Measurements from ENCODE around the gene EFTUD2.
"Not testable (repeated sequence)": the region's sequence is repeated elsewhere in the genome, so short reads cannot be mapped to it uniquely, and the experiment has no call there.

The EFTUD2 gene

DNA sequence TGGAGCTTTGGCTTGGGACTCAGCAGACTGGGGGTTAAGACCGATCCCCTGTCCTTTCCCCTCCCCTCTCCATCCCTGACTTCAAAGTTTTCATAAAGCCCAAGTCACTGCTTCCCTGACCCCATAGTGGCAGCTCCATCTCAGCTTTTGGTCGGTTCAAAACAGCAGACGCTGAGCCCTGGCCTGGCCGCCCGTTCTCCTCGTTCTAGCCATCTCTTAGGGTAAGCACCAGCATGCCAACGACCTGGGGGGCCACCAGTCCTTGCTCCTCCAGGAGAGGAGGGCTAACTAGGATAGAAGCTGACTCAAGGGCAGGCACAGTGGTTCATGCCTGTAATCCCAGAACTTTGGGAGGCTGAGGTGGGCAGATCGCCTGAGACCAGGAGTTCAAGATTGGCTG lies 53.0 kb downstream of the EFTUD2 start:
- DNase-seq, result no peak

DNA sequence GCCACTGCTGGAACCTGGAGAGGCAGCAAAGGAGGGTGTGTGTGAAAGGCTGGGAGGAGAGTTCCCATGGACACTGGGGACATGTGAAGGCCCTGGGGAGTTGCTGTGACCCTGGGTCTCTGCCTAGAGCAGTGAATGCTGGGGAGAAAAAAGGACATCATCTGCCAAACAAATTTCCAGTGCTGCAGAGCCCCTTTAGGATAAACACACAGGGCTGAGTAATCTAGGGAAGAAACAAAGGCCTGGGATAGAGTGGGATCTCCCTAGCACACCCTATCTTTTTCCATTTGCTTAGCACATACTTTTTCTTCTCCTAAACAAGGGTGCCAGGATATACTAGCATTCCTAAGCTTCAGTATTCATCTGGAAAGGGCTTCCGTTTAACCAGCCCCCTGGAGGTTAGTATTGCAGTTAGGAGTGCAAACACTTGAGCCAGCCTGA lies 54.8 kb downstream of the EFTUD2 start:
- no peak for DNase-seq

DNA sequence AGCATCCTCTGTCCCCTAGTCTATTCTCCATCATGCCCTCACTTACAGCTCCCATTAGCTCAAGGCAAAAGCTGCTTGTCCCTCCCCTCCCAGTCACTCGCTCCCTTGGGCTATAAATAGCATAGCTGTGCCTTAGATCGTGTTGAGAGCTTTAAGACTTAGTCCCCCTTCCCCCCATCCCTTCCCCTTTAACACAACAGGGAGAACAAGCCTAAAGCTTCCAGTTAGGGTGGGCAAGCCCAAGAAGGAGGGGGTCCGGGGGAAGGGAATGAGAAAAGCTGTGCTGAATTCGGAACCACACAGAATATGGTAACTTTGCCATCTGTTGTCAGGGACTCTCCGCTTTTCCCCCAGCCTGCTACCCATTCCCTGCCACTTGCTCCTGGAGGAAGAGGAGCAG lies 56.5 kb downstream of the EFTUD2 start:
- no peak for DNase-seq

DNA sequence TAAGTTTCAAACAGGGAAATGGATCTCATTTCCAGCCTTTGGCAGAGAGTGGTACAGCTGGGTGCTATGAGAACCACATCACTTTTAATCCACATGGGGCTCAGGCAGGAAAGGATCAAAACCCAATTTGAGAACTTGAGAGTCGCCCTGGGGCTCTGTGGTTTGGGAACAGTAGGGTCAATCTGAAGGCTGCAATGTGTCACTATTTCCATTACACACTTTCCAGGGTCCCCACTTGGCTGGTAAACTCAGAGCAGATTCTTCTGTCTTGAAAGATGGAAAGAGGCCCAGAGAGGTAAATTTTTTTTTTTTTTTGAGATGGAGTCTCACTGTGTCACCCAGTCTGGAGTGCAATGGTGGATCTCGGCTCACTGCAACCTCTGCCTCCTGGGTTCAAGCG lies 58.3 kb downstream of the EFTUD2 start:
- no peak for DNase-seq

DNA sequence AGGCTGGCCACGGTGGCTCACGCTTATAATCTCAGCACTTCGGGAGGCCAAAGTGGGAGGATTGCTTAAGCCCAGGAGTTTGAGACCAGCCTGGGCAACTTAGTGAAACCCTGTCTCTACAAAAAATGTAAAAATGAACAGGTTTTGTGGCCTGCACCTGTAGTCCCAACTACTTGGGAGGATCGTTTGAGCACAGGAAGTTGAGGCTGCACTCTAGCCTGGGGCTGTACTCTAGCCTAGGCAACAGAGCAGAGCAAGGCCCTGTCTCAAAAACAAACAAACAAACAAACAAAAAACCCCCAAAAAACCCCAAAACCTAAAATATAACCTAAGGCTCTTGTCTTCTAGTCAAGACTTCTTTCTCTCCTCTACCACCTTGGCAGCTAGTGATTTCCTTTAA lies 59.0 kb downstream of the EFTUD2 start:
- DNase-seq, result no peak

DNA sequence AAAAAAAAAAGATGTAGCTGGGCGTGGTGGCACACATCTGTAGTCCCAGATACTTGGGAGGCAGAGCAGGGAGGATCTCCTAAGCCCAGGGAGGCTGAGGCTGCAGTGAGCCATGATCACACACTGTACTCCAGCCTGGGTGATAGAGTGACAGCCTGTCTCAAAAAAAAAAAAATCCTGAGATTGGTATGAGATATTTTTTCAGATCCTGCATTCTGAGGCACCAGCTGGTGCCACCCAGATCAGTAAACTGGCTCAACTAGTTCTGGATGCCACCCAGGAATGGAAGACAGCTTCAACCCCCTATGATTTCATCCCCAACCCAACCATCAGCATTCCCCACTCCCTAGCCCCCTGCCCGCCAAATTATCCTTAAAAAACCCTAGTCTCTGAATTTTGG lies 62.0 kb downstream of the EFTUD2 start:
- no peak for DNase-seq

DNA sequence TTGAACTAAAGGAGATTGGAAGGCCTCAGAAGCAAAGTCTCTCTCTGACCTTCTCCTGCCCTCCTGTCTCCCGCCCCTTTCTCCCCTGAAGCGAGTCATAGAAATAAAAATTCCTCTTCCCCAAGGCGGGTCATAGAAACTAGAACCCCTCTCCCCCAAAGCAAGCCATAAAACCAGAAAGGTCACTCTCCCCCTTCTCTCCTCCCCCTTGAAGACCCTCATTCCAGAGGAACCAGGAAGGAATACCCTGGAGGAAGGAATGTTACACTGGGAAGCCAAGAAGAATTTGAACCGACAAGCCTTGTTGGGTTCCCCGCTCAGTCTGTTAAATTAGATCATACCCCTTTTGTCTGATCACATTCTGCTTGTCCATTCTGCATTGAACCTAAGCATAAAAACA lies 66.4 kb downstream of the EFTUD2 start:
- DNase-seq, result no peak

DNA sequence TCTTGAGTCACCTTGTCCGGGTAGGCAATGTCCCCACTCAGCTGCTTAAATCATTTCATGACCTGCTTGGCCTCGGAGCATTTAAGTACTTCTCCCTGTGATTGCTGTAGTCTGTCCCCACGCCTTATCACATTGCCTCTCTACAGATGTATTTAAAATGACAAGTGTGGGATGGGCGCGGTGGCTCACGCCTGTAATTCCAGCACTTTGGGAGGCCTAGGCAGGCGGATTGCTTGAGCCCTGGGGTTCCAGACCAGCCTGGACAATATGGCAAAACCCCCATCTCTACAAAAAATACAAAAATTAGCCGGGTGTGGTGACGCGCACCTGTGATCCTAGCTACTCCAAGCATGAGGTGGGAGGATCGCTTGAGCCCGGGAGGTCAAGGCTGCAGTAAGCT lies 67.9 kb downstream of the EFTUD2 start:
- DNase-seq, result no peak

DNA sequence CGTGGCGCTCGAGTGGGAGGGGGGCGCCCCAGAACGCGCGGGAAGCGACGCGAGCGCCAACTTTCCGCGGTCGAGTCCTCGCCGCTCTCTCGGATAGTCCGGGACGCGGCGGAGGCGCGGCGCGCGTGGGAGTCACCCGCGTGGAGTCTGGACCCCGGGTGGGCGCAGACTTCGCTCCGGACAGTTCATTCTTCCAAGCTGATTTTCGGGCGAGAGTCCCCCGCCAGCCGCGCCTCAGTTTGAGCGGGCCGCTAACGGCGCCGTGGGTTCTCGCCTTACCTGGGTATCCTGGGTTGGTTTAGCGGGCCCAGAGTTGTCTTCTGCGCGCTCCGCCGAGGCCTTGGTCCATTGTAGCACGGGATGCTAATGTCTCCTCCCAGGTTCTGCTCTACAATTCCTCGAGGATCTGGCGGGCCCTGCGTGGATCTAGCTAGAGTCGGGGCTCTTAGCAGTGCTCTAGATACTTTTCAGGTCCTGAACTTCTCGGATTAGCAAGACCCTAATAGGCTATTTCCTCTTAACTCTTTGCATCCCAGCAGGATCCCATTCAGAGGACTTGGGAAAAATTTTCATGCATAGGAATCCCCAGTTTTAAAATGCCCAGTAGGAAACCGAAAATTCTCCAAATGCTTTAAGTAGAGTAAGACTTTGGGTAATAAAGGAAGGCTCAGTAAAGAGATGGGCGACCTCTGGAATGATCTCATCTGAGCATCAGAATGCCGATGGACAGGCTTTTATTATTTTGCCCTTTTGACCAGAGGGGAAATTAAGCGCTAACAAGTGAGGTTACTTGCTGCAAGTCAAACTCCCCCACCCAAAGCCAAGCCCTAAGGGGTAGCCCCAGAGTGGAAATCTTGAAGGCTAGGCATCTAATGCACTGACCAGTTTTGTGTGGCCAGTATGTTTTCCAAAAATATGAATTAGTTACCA lies 68.6 kb downstream of the EFTUD2 start:
- no peak for DNase-seq

DNA sequence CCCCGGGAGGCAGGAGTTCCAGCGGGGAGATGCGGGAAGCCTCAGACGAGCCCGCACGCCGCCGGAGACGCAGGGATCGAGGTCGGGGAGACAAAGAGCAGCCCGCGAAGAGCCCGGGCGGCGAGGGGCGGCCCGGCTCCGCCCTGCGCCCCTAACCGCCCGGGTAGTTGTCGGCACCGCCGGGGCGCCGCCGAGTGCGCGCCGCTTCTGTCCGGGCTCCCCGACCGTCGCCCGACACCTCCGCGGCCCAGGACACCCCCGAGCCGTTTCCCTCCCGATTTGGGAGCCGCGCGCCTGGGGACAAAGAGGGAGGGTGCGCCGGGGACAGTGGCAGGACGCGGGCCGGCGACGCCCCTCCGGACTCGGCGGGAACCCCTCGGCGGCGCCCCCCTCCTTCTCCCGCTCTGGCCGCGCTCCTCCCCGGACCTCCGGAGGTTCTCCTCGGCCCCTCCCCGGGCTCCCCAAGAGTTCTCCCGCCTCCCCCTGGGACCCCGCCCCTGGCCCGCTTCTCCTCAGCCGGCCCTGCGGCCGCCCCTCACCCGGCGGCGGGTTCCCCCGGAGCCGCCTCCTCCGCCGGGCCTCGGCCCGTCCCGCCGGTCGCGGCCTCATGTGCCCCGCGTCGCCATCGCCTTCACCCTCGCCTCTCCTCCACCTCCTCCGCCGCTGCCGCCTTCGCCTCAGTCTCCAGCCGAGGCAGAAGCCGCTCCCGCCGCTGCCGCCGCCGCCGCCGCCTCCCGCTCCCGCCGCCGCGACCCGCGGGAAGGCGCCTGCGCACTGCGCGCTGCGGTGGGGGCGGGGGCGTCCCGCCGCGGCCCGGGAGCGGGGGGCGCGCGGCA lies 69.5 kb downstream of the EFTUD2 start, which contains the start of gene GJC1:
Gene GJC1 (minus strand): TSS at position 765 of the 836 bp plus-strand sequence. CDS start 24,470 bp downstream, outside the sequence.
- DNase-seq, result no peak

DNA sequence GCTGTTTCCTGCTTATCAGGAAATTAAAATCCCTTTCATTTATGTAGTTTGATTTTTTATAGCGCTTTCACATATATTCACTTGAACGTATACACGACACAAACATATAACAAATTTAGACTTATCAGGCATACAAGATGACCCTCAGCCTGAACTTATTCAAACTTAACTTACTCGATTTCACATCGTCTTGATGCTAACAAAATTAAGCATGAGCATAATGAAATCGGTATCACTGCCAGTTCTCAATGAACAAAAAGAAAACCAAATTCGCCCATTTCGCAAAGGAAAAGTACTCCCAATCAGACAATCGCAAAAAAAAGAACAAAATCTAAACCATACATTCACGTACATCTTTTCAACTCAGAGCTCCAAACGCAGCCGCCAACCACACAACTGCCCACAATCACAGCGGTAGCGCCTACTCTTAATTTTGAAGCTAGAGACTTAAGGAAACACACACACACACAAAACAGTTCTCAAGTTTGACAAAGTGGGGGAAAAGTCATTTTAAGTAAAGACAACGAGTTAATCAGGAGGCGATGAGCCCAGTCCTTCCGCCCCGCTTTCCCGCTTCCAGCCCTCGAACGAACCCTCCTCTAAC lies 70.2 kb downstream of the EFTUD2 start:
- no peak for DNase-seq

DNA sequence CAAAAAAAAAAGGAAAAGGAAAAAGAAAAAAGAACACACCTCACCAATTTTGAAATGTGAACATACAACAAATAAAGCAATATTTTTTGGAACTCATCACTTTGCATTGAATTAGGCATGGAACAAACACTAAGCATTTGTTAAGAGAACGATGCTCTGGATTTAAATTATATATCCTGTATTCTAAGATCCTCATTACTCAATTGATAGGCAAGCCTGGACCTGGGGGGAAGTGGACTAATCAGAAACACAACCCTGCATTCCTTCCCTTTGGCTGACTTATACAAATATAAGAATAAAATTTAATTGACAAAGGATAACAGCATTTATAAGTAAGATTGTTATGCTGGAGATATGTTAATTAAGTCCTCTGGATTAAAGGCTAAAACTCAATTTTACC lies 71.4 kb downstream of the EFTUD2 start:
- no peak for DNase-seq

DNA sequence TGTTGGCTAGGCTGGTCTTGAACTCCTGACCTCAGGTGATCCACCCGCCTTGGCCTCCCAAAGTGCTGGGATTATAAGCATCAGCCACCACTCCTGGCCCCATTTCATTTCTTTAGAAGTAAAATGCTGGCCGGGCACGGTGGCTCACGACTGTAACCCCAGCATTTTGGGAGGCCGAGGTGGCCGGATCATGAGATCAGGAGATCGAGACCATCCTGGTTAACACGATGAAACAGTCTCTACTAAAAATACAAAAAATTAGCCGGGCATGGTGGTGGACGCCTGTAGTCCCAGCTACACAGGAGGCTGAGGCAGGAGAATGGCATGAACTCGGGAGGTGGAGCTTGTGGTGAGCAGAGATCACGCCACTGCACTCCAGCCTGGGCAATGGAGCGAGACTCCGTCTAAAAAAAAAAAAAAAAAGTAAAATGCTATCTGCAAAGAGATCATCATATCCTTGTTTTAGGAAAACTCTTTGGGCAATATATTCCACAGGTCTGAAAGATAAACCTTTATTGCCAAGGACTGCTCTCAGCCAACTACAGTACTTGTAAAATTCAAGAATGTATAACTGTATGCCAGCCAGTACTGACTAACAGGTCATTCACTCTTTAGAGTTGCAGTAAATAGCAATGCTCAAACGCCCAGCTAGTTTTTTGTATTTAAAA lies 73.0 kb downstream of the EFTUD2 start:
- no peak for DNase-seq

DNA sequence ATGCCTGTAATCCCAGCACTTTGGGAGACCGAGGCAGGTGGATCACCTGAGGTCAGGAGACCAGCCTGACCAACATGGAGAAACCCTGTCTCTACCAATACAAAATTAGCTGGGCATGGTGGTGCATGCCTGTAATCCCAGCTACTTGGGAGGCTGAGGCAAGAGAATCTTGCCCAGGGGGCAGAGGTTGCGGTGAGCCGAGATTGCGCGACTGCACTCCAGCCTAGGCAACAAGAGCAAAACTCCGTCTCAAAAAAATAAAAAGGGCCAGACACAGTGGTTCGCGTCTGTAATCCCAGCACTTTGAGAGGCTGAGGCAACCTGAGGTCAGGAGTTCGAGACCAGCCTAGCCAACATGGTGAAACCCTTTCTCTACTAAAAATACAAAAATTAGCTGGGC lies 74.0 kb downstream of the EFTUD2 start:
- not testable (repeated sequence) for DNase-seq

DNA sequence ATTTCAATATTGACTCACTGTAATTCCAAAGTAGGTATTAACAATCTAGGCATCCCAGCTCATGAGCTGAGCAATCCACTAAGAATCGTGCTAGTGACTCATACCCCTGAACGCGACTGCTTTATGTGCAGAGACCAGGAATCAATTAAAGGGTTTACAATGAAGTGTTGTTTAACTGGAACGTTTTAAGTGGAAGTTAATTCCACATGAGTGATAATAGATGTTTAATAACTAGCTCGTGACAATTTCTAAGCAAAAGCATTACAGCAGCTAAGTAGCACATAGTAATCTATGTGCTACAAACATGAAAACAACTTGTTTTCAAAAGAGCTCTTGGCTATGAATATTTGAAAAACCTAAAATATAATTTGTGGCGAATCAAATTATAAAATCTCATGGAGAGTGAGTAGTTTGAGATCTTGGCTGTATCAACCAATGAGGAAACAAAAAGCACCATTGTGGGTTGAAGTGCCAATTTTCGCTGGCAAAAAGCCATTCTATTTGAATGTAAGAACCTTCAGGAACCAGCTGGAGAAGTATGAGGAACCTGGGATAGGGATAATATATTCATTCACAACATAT lies 78.5 kb downstream of the EFTUD2 start:
- no peak for DNase-seq

DNA sequence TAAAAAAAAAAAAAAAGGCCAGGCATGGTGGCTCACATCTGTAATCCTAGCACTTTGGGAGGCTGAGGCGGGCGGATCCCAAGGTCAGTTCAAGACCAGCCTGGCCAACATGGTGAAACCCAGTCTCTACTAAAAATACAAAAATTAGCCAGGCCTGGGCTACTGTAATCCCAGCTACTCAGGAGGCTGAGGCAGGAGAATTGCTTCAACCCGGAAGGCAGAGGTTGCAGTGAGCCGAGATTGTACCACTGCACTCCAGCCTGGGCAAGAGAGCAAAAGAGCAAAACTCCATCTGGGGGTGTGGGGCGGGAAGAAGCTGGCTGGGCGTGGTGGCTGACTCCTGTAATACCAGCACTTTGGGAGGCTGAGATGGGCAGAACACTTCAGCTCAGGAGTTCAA lies 80.7 kb downstream of the EFTUD2 start:
- DNase-seq, result not testable (repeated sequence)

DNA sequence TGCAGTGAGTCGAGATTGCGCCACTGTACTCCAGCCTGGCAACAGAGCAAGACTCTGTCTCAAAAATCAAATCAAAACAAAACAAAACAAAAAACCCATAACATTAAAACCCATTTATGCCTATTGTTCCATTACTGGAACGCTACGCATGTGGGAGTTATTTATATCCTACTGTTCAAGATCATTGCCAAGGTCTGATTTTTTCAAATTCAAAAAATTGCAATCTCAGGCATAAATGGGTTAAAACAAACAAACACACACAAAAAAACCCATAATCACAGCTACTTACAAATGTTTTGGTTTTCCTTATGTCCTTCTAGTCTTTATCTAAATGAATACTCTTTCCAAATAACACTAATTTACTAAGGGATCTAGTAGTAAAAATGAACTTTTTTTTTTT lies 87.0 kb downstream of the EFTUD2 start:
- no peak for DNase-seq

DNA sequence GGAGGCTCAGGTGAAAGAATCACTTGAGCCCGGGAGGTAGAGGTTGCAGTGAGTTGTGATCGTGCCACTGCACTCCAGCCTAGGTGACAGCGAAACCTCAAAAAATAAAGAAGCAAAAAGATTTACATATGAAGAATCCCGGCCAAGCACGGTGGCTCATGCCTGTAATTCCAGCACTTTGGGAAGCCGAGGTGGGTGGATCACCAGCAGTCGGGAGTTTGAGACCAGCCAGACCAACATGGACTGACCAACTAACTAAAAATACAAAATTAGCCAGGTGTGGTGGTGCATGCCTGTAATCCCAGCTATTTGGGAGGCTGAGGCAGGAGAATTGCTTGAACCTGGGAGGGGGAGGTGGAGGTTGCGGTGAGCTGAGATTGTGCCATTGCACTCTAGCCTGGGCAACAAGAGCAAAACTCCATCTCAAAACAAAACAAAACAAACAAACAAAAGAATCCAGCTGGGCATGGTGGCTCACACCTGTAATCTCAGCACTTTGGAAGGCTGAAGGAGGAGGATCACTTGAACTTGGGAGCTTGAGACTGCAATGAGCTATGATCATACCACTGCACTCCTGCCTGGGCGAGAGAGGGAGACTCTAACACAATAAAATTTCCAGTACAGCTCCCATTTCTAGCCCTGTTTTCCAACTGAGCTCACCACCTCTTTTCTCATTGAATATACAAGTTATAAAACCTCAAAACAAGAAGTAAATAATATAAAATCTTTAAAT lies 90.4 kb downstream of the EFTUD2 start:
- DNase-seq, result not testable (repeated sequence)

DNA sequence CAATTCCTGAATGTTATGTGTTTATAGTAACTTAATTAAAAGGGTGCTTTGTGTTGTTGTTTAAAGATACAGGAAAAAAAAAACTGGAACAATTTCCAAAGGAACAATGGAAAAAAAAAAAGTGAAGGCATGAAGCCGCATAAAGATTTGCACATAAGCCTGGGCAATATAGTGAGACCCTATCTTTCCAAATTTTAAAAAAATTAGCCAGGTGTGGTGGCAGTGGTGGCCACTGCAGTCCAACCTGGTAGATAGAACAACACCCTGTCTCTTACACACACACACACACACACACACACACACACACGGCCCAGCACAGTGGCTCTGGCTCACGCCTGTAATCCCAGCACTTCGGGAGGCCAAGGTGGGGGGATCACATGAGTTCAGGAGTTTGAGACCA lies 91.1 kb downstream of the EFTUD2 start:
- no peak for DNase-seq

DNA sequence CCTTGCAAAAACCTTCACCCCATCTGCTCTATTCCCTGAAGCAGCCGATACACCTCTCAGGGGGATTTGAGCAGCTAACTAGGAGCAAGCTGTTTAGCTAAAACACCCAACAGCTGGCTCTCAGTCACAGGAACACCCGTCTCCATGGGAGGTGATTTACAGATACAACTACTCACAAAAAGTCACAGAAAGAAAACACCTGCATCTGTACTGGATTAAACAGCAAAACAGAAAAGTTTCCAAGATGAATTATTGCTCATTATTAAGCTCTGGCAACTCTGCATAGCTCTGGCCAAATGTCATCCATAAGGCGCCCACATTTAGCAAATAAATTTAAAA lies 91.5 kb downstream of the EFTUD2 start:
- DNase-seq, result no peak

DNA sequence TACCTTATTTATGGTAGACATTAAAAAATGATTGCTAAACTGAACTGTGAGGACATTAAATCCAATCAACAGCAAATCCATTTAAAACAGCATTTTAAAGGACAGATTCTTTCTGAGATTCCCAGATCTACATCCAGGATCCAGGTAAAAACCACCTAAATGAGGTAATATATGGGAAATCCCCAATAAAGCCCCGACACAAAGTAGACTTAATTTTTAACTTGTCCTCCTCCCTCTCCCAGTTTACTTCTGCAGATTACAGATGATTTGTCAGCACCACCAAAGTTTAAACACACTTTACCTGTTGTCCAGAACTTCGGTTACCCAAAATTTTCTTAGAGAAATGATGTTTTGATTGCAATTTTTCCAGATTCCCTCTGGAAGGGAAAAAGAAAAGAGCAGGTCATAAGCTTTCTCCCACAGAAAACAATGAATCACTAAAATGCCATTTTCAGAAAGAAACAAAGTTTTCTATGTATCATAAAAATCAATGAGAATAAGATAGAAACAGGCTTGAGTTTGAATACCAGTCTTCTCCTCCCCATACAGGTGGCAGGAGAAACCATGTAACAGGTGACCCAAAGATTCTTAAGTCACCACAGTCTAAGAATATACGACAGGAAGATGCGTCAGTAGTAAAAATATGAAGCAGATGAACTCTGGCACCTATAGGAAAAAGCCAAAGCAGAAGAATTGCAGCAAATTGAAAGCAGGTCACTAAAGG lies 92.0 kb downstream of the EFTUD2 start:
- DNase-seq, result no peak

Measured in stimulated activated CD4-positive, alpha-beta T cell treated with anti-CD3 and anti-CD28 coated beads, Interleukin-1b, Interleukin-23, amount 100 ng/mL, for 48 hours (primary cell).